Measurements from ENCODE around the gene COX17. TPM values are rescaled to one million over a fixed set of nuclear protein-coding genes. Genes with fewer than 3 reads are reported as not detected.

COX17 gene
- polyA plus RNA-seq, 1 donor (not counting 4 experiments of a cell fraction or from before 2014, with no cell fraction given): 40.6 TPM

DNA sequence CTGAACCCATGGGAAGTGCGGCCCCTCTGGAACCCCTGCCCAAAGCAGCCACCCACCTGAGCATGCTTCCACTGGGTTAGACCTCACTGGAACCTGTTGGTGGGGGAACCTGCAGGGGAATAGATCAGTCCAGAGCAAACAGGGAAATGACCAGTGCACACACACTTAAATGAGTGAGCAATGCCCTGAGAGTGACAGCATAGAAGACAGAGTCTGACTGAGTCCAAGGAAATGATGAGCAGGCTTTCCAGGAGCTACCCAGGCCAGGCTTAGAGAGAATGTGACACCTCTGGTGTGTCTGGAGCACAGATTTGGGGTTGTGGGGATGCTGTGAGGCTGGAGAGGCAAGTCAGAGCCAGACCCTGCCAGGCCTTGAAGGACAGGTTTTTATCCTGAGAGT, 51.0 kb downstream of the COX17 start:
- no peaks in the 10 kb centered on the region for H3K36me3 ChIP-seq (ENCODE audit: control insufficient read depth in 2 of 2, extremely low read depth in 1 of 2, insufficient read depth in 2 of 2, low read length in 2 of 2)
- no peaks in the 10 kb centered on the region for H3K9me1 ChIP-seq (ENCODE audit: control insufficient read depth, extremely low read depth, insufficient read depth, low read length)
- no peaks in the 10 kb centered on the region for H3K9me3 ChIP-seq (ENCODE audit: control insufficient read depth, low read depth, low read length)
- DNase-seq (ENCODE audit: low read depth, low spot score) (no peak), FAIRE-seq (no peak)
- H3K79me2 ChIP-seq (ENCODE audit: control insufficient read depth, insufficient read depth, low read length): no peaks in the 10 kb centered on the region
- H4K20me1 ChIP-seq (ENCODE audit: control insufficient read depth, extremely low read depth, insufficient read depth, low read length): no peaks in the 10 kb centered on the region
- H3K4me3 ChIP-seq (ENCODE audit: control insufficient read depth in 2 of 3, extremely low read depth in 1 of 3, insufficient read depth in 2 of 3, low read depth in 1 of 3, low read length in 3 of 3): no peak overlapping the region
- H3K4me2 ChIP-seq (ENCODE audit: control insufficient read depth, extremely low read depth, insufficient read depth, low read depth, low read length): no peak overlapping the region
- no peak overlapping the region for H3K27ac ChIP-seq (ENCODE audit: control insufficient read depth, insufficient read depth, low read length)
- no peak for TF ChIP-seq EZH2 (IDR thresholded peaks at IDR 0.05; ENCODE audit: low read length)
- TF ChIP-seq, protein P1, sequence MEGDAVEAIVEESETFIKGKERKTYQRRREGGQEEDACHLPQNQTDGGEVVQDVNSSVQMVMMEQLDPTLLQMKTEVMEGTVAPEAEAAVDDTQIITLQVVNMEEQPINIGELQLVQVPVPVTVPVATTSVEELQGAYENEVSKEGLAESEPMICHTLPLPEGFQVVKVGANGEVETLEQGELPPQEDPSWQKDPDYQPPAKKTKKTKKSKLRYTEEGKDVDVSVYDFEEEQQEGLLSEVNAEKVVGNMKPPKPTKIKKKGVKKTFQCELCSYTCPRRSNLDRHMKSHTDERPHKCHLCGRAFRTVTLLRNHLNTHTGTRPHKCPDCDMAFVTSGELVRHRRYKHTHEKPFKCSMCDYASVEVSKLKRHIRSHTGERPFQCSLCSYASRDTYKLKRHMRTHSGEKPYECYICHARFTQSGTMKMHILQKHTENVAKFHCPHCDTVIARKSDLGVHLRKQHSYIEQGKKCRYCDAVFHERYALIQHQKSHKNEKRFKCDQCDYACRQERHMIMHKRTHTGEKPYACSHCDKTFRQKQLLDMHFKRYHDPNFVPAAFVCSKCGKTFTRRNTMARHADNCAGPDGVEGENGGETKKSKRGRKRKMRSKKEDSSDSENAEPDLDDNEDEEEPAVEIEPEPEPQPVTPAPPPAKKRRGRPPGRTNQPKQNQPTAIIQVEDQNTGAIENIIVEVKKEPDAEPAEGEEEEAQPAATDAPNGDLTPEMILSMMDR (optimal IDR thresholded peaks at IDR 0.05 in 1 of 3, IDR thresholded peaks at IDR 0.05 in 1 of 3, conservative IDR thresholded peaks at IDR 0.05 in 1 of 3; ENCODE audit: extremely low read depth in 1 of 3, insufficient read depth in 2 of 3, low read length in 3 of 3): no peak
- H3K27me3 ChIP-seq (ENCODE audit: control insufficient read depth, extremely low read depth, insufficient read depth, low read length): peaks cover 6% of the 10 kb centered on the region
- dilution Hi-C loops (cut with MboI; ENCODE audit: extremely low pct_ligation_motif_present, low sequenced_read_pairs): no loop called here
- no peak overlapping the region for H3K9ac ChIP-seq (ENCODE audit: control insufficient read depth, extremely low read depth, insufficient read depth, low read length)
- no peaks in the 10 kb centered on the region for H3K4me1 ChIP-seq (ENCODE audit: control insufficient read depth, extremely low read depth, insufficient read depth, low read length)
- H2AFZ ChIP-seq (ENCODE audit: control insufficient read depth, low read length): no peak overlapping the region

DNA sequence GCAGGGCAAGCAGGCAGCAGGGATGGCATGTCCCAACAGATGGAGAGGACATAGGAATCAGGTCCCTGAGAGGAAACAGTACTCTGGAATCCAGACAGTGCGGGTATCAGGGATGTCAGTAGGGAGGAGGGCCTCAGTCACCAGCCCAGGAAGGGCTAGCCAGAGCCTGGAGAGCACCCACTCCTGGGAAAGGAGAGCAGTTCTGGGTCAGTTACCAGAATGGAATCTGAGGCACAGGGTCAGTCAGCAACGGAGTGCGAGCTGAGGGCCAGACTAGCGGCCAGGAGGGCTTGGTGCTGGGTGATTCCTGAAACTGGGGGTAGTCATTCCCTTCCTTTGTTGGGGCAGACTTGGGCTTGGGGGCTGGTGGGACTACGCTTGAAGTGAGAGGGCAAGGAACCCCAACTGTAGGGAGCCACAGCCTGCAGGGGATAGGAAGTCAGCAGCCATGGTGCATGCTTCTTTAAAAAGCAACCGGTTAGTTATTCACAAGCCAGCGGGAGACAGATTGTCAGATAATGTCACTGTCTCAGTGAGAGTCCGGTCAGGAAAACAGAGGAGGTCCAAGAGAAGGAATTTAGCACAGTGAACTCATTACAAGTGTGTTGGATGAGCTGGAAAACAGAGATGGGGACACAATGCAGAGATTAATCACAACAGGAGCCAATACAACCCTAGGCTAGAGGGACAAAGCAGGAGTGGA, 51.6 kb downstream of the COX17 start:
- H3K36me3 ChIP-seq (ENCODE audit: control insufficient read depth in 2 of 2, extremely low read depth in 1 of 2, insufficient read depth in 2 of 2, low read length in 2 of 2): no peaks in the 10 kb centered on the region
- H3K9me3 ChIP-seq (ENCODE audit: control insufficient read depth, low read depth, low read length): no peaks in the 10 kb centered on the region
- FAIRE-seq: no peak
- H3K27me3 ChIP-seq (ENCODE audit: control insufficient read depth, extremely low read depth, insufficient read depth, low read length): peaks cover 11% of the 10 kb centered on the region
- H3K4me2 ChIP-seq (ENCODE audit: control insufficient read depth, extremely low read depth, insufficient read depth, low read depth, low read length): no peak overlapping the region
- H4K20me1 ChIP-seq (ENCODE audit: control insufficient read depth, extremely low read depth, insufficient read depth, low read length): peaks cover 2% of the 10 kb centered on the region
- H3K4me3 ChIP-seq (ENCODE audit: control insufficient read depth in 2 of 3, extremely low read depth in 1 of 3, insufficient read depth in 2 of 3, low read depth in 1 of 3, low read length in 3 of 3): no peak overlapping the region
- DNase-seq (ENCODE audit: low read depth, low spot score): no peak
- dilution Hi-C loops (cut with MboI; ENCODE audit: extremely low pct_ligation_motif_present, low sequenced_read_pairs): no loop called here
- no peak overlapping the region for H2AFZ ChIP-seq (ENCODE audit: control insufficient read depth, low read length)
- no peaks in the 10 kb centered on the region for H3K4me1 ChIP-seq (ENCODE audit: control insufficient read depth, extremely low read depth, insufficient read depth, low read length)
- no peaks in the 10 kb centered on the region for H3K79me2 ChIP-seq (ENCODE audit: control insufficient read depth, insufficient read depth, low read length)
- no peak overlapping the region for H3K27ac ChIP-seq (ENCODE audit: control insufficient read depth, insufficient read depth, low read length)
- no peak for TF ChIP-seq EZH2 (IDR thresholded peaks at IDR 0.05; ENCODE audit: low read length)
- TF ChIP-seq, protein P1 (optimal IDR thresholded peaks at IDR 0.05 in 1 of 3, IDR thresholded peaks at IDR 0.05 in 1 of 3, conservative IDR thresholded peaks at IDR 0.05 in 1 of 3; ENCODE audit: extremely low read depth in 1 of 3, insufficient read depth in 2 of 3, low read length in 3 of 3): no peak
- no peaks in the 10 kb centered on the region for H3K9me1 ChIP-seq (ENCODE audit: control insufficient read depth, extremely low read depth, insufficient read depth, low read length)
- H3K9ac ChIP-seq (ENCODE audit: control insufficient read depth, extremely low read depth, insufficient read depth, low read length): no peak overlapping the region

Measured in keratinocyte (primary cell).